ENCODE results near the gene ST6GALNAC4.

DNA sequence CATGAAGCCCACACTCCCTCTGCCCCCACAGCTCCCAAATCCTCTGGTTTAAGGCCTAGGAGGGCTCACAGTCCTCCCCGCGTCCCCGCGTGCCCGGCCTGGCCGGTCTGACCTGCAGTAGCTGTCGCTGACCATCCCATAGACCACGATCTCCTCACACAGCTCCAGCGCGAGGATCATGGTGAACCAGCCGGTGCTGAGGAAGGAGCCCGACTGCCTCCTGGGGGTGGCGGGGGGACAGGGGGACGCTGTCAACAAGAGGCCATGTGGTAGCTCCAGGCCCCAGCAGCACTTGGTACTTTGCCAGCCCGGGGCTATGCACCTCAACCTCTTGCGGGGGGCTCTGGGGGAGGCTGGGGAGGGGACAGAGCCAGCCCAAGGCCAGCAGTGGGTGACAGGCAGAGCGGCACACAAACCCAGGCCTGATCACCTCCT lies 7.0 kb downstream of the ST6GALNAC4 start:
- TF ChIP-seq POLR2A (IDR thresholded peaks at IDR 0.05), result no peak
- TF ChIP-seq, protein P1, sequence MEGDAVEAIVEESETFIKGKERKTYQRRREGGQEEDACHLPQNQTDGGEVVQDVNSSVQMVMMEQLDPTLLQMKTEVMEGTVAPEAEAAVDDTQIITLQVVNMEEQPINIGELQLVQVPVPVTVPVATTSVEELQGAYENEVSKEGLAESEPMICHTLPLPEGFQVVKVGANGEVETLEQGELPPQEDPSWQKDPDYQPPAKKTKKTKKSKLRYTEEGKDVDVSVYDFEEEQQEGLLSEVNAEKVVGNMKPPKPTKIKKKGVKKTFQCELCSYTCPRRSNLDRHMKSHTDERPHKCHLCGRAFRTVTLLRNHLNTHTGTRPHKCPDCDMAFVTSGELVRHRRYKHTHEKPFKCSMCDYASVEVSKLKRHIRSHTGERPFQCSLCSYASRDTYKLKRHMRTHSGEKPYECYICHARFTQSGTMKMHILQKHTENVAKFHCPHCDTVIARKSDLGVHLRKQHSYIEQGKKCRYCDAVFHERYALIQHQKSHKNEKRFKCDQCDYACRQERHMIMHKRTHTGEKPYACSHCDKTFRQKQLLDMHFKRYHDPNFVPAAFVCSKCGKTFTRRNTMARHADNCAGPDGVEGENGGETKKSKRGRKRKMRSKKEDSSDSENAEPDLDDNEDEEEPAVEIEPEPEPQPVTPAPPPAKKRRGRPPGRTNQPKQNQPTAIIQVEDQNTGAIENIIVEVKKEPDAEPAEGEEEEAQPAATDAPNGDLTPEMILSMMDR (IDR thresholded peaks at IDR 0.05), result no peak
